Astrocyte (in vitro differentiated cells and primary cell): ENCODE data around the gene SPANXC.
"Not testable (repeated sequence)": the region's sequence is repeated elsewhere in the genome, so short reads cannot be mapped to it uniquely, and the experiment has no call there.

ENCODE experiments used
- EZH2 ChIP-seq: IDR thresholded peaks from 2 replicates; pipeline ENCODE4 v1.6.1; 2012; ENCODE audit warnings: mild to moderate bottlenecking, low read length, inconsistent platforms; ENCODE audit not compliant: insufficient read depth
- TF ChIP-seq, protein P1 (sequence below): IDR thresholded peaks from 2 replicates; pipeline ENCODE4 v1.5.1; 2011; ENCODE audit warnings: low read depth, mild to moderate bottlenecking, inconsistent platforms, low read length, moderate library complexity; ENCODE audit not compliant: insufficient read depth

DNA sequence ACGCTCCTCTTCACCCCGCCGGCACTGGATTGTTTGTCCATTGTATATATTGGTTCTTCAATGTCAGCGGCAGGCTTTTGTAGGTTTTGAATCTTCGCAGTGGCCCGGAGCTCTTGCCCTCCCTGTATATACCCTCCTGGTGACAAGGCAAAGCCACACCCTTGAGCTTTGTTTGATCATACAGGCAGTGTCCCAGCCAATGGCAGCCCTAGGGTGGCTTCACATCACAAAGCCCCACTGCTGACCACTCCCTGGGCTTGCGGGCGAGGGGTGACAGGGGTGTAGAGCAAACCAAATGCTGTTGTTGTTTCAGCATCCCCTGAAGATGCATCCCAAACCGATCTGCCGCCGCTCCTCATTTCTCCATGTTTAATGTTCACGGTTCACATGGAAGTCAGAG lies at the start of gene SPANXC:
- TF ChIP-seq EZH2 = not testable (repeated sequence)
- TF ChIP-seq, protein P1, sequence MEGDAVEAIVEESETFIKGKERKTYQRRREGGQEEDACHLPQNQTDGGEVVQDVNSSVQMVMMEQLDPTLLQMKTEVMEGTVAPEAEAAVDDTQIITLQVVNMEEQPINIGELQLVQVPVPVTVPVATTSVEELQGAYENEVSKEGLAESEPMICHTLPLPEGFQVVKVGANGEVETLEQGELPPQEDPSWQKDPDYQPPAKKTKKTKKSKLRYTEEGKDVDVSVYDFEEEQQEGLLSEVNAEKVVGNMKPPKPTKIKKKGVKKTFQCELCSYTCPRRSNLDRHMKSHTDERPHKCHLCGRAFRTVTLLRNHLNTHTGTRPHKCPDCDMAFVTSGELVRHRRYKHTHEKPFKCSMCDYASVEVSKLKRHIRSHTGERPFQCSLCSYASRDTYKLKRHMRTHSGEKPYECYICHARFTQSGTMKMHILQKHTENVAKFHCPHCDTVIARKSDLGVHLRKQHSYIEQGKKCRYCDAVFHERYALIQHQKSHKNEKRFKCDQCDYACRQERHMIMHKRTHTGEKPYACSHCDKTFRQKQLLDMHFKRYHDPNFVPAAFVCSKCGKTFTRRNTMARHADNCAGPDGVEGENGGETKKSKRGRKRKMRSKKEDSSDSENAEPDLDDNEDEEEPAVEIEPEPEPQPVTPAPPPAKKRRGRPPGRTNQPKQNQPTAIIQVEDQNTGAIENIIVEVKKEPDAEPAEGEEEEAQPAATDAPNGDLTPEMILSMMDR = not testable (repeated sequence)
